ENCODE results near the gene SLC12A4.

DNA sequence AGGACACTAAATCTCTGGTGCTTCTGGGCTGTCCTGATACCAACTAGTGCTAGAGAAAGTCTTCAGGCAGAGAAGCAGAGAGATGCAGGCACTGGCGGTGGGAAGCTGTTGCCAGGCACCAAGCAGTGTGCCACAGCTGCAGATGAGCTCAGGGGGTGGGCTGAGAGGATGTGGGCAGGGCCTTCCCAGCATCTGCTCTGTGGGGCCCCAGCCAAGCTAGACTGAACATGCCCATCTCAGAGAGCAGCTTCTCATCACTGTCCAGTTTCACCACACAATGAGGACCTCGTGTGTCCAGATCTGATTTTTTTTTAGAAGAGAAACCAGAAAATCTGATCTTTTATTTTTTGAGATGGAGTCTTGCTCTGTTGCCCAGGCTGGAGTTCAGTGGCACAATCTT, 58.3 kb downstream of the SLC12A4 start:
- TF ChIP-seq YY1 (IDR thresholded peaks at IDR 0.05; ENCODE audit: insufficient read depth, insufficient read length), result no peak
- TF ChIP-seq ZNF274 (IDR thresholded peaks at IDR 0.05; ENCODE audit: low read depth, low read length), result no peak

All from NT2/D1 (cell line).